B cell (primary cell): ENCODE measurements around the gene DPM2. TPM values are rescaled to one million over a fixed set of nuclear protein-coding genes. Genes with fewer than 3 reads are reported as not detected.
A peak's percentile ranks its signal among the peaks of the same experiment; 100 is the strongest.

Experiments used
- ATAC-seq: fragments of 200-7000 bp; cut with Tn5 transposase; one replicate; pipeline ENCODE4 v1.10.0; 2021; ENCODE audit warnings: low read depth, mild to moderate bottlenecking, moderate number of reproducible peaks, moderate library complexity
- CTCF ChIA-PET: fragments of 350-600 bp; sonication (Branson Sonifier 250); formaldehyde crosslinking; loops from one replicate; lab custom pipeline; 2021; ENCODE audit warnings: antibody characterized with exemption, inconsistent platforms; lab: Charles Lee
- POLR2A ChIA-PET: fragments of 350-600 bp; sonication (Branson Sonifier 250); formaldehyde crosslinking; loops from one replicate; lab custom pipeline; 2021; ENCODE audit warnings: antibody characterized with exemption; lab: Charles Lee
- DNase-seq: peaks from one replicate; pipeline ENCODE4 v3.0.0; 2013
- H2AFZ ChIP-seq: 2 replicates; pipeline ENCODE4 v1.6.1; 2012; ENCODE audit warnings: mild to moderate bottlenecking, low read depth, low read length; ENCODE audit not compliant: insufficient read depth, poor library complexity, severe bottlenecking
- H3K27ac ChIP-seq, 2 donors: 1 replicate in 1 of 2; 2 replicates in 1 of 2; pipeline ENCODE4 v1.5.1; 2012 to 2013; ENCODE audit warnings: low read length in 2 of 2, mild to moderate bottlenecking in 2 of 2, moderate library complexity in 1 of 2
- H3K27me3 ChIP-seq, 4 experiments: fragments of 200-600 bp in 1 of 4; sonication (generic) in 1 of 4; replicated peaks in 1 of 4; 1 replicate in 2 of 4; 2 replicates in 2 of 4; pipeline versions ENCODE4 v1.6.1 to v1.7.0; 2013 to 2016; ENCODE audit warnings: low read length in 3 of 4, mild to moderate bottlenecking in 2 of 4, mixed read lengths in 1 of 4, moderate library complexity in 1 of 4; ENCODE audit not compliant: insufficient read depth in 4 of 4, control insufficient read depth in 3 of 4; ENCODE audit errors: control extremely low read depth in 1 of 4
- H3K36me3 ChIP-seq, 2 experiments: replicated peaks in 1 of 2; 1 replicate in 1 of 2; 2 replicates in 1 of 2; pipeline versions ENCODE4 v1.6.1 to v1.7.1; 2013; ENCODE audit warnings: low read length in 1 of 2; ENCODE audit not compliant: insufficient read depth in 2 of 2, control insufficient read depth in 1 of 2; ENCODE audit errors: control extremely low read depth in 1 of 2, extremely low read depth in 1 of 2
- H3K4me1 ChIP-seq, 2 donors: fragments of 200-600 bp in 1 of 2; sonication (generic) in 1 of 2; 1 replicate in 1 of 2; 2 replicates in 1 of 2; pipeline versions ENCODE4 v1.5.1 to v1.6.1; 2013 to 2017; ENCODE audit warnings: low read length in 2 of 2; ENCODE audit not compliant: control insufficient read depth in 2 of 2, insufficient read depth in 2 of 2
- H3K4me2 ChIP-seq: replicated peaks from 2 replicates; pipeline ENCODE3; 2012; ENCODE audit warnings: mild to moderate bottlenecking, low read depth, low read length; ENCODE audit not compliant: poor library complexity, severe bottlenecking
- H3K4me3 ChIP-seq, 5 experiments: fragments of 200-600 bp in 1 of 5; sonication (generic) in 1 of 5; 1 replicate in 3 of 5; 2 replicates in 2 of 5; pipeline versions ENCODE4 v1.5.1 to v1.7.0; 2011 to 2016; ENCODE audit warnings: low read length in 4 of 5, mild to moderate bottlenecking in 4 of 5, low read depth in 2 of 5, control low read depth in 1 of 5, moderate library complexity in 1 of 5; ENCODE audit not compliant: insufficient read depth in 1 of 5; ENCODE audit errors: control extremely low read depth in 1 of 5, extremely low read depth in 1 of 5
- H3K79me2 ChIP-seq: fragments of 200-600 bp; sonication (generic); one replicate; pipeline ENCODE4 v1.6.0; 2016; ENCODE audit warnings: low read length; ENCODE audit not compliant: control insufficient read depth, insufficient read depth
- H3K9ac ChIP-seq: fragments of 200-600 bp; sonication (generic); 2 replicates; pipeline ENCODE4 v1.6.1; 2017; ENCODE audit warnings: mild to moderate bottlenecking, low read length, moderate library complexity
- H3K9me3 ChIP-seq, 3 donors: one replicate each; pipeline versions ENCODE4 v1.6.1 to v1.7.1; 2013; ENCODE audit warnings: low read length in 2 of 3; ENCODE audit not compliant: control insufficient read depth in 2 of 3, insufficient read depth in 1 of 3; ENCODE audit errors: control extremely low read depth in 1 of 3
- H4K20me1 ChIP-seq: 2 replicates; pipeline ENCODE4 v1.6.0; 2012; ENCODE audit warnings: mild to moderate bottlenecking, low read length; ENCODE audit not compliant: insufficient read depth, control insufficient read depth, poor library complexity, severe bottlenecking
- H3K27ac Mint-ChIP-seq: one replicate; pipeline ENCODE4 v1.8.0; 2021; ENCODE audit warnings: mixed read lengths
- H3K27me3 Mint-ChIP-seq: one replicate; pipeline ENCODE4 v1.8.0; 2021; ENCODE audit warnings: mixed read lengths
- H3K4me1 Mint-ChIP-seq: one replicate; pipeline ENCODE4 v1.8.0; 2021; ENCODE audit warnings: mixed read lengths
- H3K4me3 Mint-ChIP-seq: one replicate; pipeline ENCODE4 v1.8.0; 2021; ENCODE audit warnings: mixed read lengths
- H3K9me3 Mint-ChIP-seq: one replicate; pipeline ENCODE4 v1.8.0; 2022; ENCODE audit warnings: mixed read lengths; ENCODE audit not compliant: insufficient read depth
- CTCF ChIP-seq: fragments of 200-600 bp; IDR thresholded peaks from one replicate; pipeline ENCODE4 v1.8.0; 2022; ENCODE audit warnings: antibody characterized with exemption, mild to moderate bottlenecking
- EZH2 ChIP-seq: IDR thresholded peaks from 2 replicates; pipeline ENCODE4 v1.6.1; 2012; ENCODE audit warnings: borderline replicate concordance, low read depth, mild to moderate bottlenecking, moderate library complexity, low read length; ENCODE audit not compliant: insufficient read depth, poor library complexity, severe bottlenecking
- WGBS: methylation state at CpG from one replicate; pipeline ENCODE4 v1.1.5; 2013; ENCODE audit warnings: missing lambda C conversion rate; ENCODE audit not compliant: insufficient coverage; 5-methylcytosine and 5-hydroxymethylcytosine counted together
- intact Hi-C: fragments of 100-400 bp; cut with micrococcal nuclease; formaldehyde crosslinking; loops from one replicate; pipeline ENCODE4 v1.10.0; 2022
- polyA plus RNA-seq: library from polyadenylated mRNA; depleted of rRNA; stranded (reverse); fragments of >200 nt; gene quantifications from 2 replicates; pipeline ENCODE4 v1.2.3, GENCODE V29; 2012
- total RNA-seq, 2 donors: library from RNA; stranded (reverse); fragments of 120-200 nt in 1 of 2; gene quantifications; 1 replicate in 1 of 2; 2 replicates in 1 of 2; pipeline versions ENCODE4 v1.2.3 to v1.2.4, GENCODE V29; 2013 to 2022

Gene DPM2
- total and polyA plus RNA-seq, 2 donors (not counting 1 experiment from before 2014, with no cell fraction given) = 34.1 to 42.9 TPM

DNA sequence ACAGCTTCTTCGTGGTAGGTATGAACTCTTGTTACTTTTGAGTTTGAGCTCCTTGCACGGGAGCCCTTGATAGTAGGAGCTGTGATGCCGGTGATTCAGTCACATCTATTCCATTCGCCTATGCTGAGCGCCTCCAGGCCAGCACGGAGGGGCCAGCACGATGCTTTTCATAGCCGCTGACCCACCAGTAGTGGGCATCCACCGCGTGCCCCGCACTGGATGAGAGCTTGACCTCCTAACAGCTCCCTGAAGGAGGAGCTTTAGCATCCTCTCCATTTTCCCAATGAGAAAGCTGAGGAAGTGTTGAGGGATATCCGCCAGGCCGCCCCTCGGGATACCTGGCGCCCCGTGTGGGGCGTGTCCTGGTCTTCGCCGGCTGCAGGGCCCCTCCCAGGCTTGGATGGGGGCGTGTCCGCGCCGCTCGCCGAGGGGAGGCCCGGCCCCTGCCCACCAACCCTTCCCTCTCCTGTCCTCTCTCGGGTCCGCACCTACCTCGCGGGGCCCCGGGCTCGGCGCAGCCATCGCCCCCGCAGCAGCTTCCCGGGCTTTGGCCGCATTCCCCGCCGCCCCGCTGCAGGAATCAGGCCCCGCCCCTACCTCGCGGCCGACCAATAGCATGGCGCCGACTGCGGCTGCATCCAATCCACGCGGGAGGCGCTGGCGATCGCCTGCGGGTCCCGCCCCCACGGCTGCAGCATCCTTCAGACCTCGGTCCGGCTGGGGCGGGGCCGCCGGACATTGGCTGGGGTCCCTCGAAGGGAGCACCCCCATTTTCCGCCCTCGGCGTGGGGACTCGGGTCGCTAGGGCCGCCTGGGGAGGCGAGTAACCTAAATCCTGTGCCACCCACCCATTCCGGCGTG lies 7.2 kb downstream of the DPM2 start, which contains the start of gene PIP5KL1:
Gene PIP5KL1 (minus strand): TSS at position 547 of the 861 bp plus-strand sequence. CDS start 25 bp downstream, at position 522.
- 3% methylated on average over 66 of the region's 70 CpGs for WGBS
- peak within 1 kb of the TSS; percentile 89 for H3K4me2 ChIP-seq
- ATAC-seq (peak; percentile 75), DNase-seq (peak; percentile 86)
- peaks cover 33 to 41% of the 10 kb centered on the region in 2 donors for H3K4me1 ChIP-seq
- H3K9ac ChIP-seq = peak within 1 kb of the TSS; percentile 69
- Mint-ChIP-seq H3K4me3 (peak within 1 kb of the TSS; percentile 86), H3K9me3 (no peaks in the 10 kb centered on the region), H3K4me1 (peaks cover 44% of the 10 kb centered on the region), H3K27me3 (peaks cover 9% of the 10 kb centered on the region), H3K27ac (peak within 1 kb of the TSS; percentile 73)
- ChIA-PET CTCF (interaction anchor here (0.6 to 3.2 kb wide), 10 partner anchors 9 to 252 kb away, joined by 3 to 12 read pairs (median 3); partner anchors contain the start of gene TOR2A), POLR2A (interaction anchor here (0.5 to 1.0 kb wide), 2 partner anchors 8 to 159 kb away, joined by 4 to 8 read pairs; no protein-coding TSS in a partner anchor)
- TF ChIP-seq EZH2 (no peak), CTCF (no peak)
- H2AFZ ChIP-seq = peak within 1 kb of the TSS; percentile 78
- intact Hi-C loops = loop anchor here (1.0 kb wide), 1 partner anchor 13 kb away; the partner anchor contains the start of gene ST6GALNAC4
- H3K79me2 ChIP-seq = peaks cover 20% of the 10 kb centered on the region
- H3K4me3 ChIP-seq = peak within 1 kb of the TSS; percentile 31 to 78 (median 64)
- peaks cover 0 to 2% of the 10 kb centered on the region in 2 experiments for H3K36me3 ChIP-seq
- H3K9me3 ChIP-seq = peaks cover 0 to 3% (median 0%) of the 10 kb centered on the region in 3 donors
- H3K27me3 ChIP-seq = peaks cover 0 to 33% (median 13%) of the 10 kb centered on the region in 4 experiments
- no peak within 1 kb of the TSS for H3K27ac ChIP-seq
- H4K20me1 ChIP-seq = peaks cover 16% of the 10 kb centered on the region
